ENCODE data around the gene SELENOO. TPM values are rescaled to one million over a fixed set of nuclear protein-coding genes. Genes with fewer than 3 reads are reported as not detected.

SELENOO gene
- total RNA-seq, 1 experiment from 2014 or later: 19.0 TPM

GRCh38 chr22:50232481-50233151 is 31.8 kb downstream of the SELENOO start:
- H3K4ac ChIP-seq (ENCODE audit: low read depth, low read length): no peak overlapping the region
- peaks cover 6% of the 10 kb centered on the region for H4K20me1 ChIP-seq (ENCODE audit: control insufficient read depth, insufficient read depth, insufficient read length)
- Mint-ChIP-seq H3K36me3 (ENCODE audit: insufficient read depth in 1 of 3, low read depth in 3 of 3) (peaks cover 17 to 38% (median 26%) of the 10 kb centered on the region in 3 experiments; a peak in 6 of 7 replicates), H3K9me3 (peaks cover 8 to 10% of the 10 kb centered on the region in 2 experiments; a peak in 4 of 5 replicates), H3K27me3 (ENCODE audit: low read depth) (no peaks in the 10 kb centered on the region), H3K27ac (peak overlapping the region in 1 of 3 experiments; percentile 53; a peak in 1 of 7 replicates), H3K4me1 (peaks cover 6 to 8% of the 10 kb centered on the region in 2 experiments), H3K4me3 (no peak overlapping the region)
- no peak overlapping the region for H4K91ac ChIP-seq (ENCODE audit: insufficient read length, low read depth, low read length)
- TF ChIP-seq, protein P1, sequence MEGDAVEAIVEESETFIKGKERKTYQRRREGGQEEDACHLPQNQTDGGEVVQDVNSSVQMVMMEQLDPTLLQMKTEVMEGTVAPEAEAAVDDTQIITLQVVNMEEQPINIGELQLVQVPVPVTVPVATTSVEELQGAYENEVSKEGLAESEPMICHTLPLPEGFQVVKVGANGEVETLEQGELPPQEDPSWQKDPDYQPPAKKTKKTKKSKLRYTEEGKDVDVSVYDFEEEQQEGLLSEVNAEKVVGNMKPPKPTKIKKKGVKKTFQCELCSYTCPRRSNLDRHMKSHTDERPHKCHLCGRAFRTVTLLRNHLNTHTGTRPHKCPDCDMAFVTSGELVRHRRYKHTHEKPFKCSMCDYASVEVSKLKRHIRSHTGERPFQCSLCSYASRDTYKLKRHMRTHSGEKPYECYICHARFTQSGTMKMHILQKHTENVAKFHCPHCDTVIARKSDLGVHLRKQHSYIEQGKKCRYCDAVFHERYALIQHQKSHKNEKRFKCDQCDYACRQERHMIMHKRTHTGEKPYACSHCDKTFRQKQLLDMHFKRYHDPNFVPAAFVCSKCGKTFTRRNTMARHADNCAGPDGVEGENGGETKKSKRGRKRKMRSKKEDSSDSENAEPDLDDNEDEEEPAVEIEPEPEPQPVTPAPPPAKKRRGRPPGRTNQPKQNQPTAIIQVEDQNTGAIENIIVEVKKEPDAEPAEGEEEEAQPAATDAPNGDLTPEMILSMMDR (conservative IDR thresholded peaks at IDR 0.05): no peak
- no peaks in the 10 kb centered on the region for H3K23me2 ChIP-seq (ENCODE audit: insufficient read length, low read depth, low read length, poor library complexity, severe bottlenecking)
- no peak overlapping the region for H4K8ac ChIP-seq (replicated peaks; ENCODE audit: insufficient read length, low read depth, low read length)
- no peak overlapping the region for H2BK12ac ChIP-seq (ENCODE audit: insufficient read length, low read depth, low read length)
- H2BK20ac ChIP-seq (ENCODE audit: low read depth, low read length, poor library complexity, severe bottlenecking): no peak overlapping the region
- WGBS (ENCODE audit: extremely low coverage, insufficient read length, low lambda C conversion rate): no CpG with 5 or more reads among the region's 20 CpGs
- no peak overlapping the region for H2BK120ac ChIP-seq (ENCODE audit: low read depth, low read length, poor library complexity, severe bottlenecking)
- H3K4me2 ChIP-seq (ENCODE audit: insufficient read depth, insufficient read length, low read length): no peak overlapping the region
- H2AK5ac ChIP-seq (ENCODE audit: insufficient read length, low read length): no peak overlapping the region
- no peak overlapping the region for H3T11ph ChIP-seq (ENCODE audit: low read length)
- H3K9me3 ChIP-seq (ENCODE audit: control insufficient read depth, low read depth, low read length): no peaks in the 10 kb centered on the region
- no peak overlapping the region for H2AFZ ChIP-seq (ENCODE audit: low read length)
- H3K18ac ChIP-seq (ENCODE audit: insufficient read length, low read depth, low read length): no peak overlapping the region
- no peak overlapping the region for H2BK15ac ChIP-seq (ENCODE audit: low read depth, low read length)
- H2BK5ac ChIP-seq (ENCODE audit: insufficient read length, low read length): no peak overlapping the region
- no peak overlapping the region for H3K14ac ChIP-seq (ENCODE audit: insufficient read depth, low read length)
- no peaks in the 10 kb centered on the region for H3K79me1 ChIP-seq (ENCODE audit: insufficient read depth, low read depth, low read length, poor library complexity, severe bottlenecking)
- no peak overlapping the region for H3K27ac ChIP-seq (ENCODE audit: insufficient read length, low read depth, low read length)
- no peaks in the 10 kb centered on the region for H3K4me1 ChIP-seq (ENCODE audit: insufficient read depth, low read length)
- no peak overlapping the region for H4K5ac ChIP-seq (ENCODE audit: insufficient read length, low read depth, low read length)
- no peaks in the 10 kb centered on the region; the same call in 1 of the 2 replicates for H3K79me2 ChIP-seq (ENCODE audit: insufficient read depth, low read length)
- DNase-seq: no peak
- H3K56ac ChIP-seq (ENCODE audit: insufficient read length, low read depth, low read length): no peak overlapping the region
- H3K23ac ChIP-seq (ENCODE audit: insufficient read length, low read depth, low read length): no peak overlapping the region
- no peak overlapping the region for H3K9ac ChIP-seq (ENCODE audit: extremely low read depth, insufficient read length, low read length)
- no peaks in the 10 kb centered on the region for H3K27me3 ChIP-seq (ENCODE audit: insufficient read depth, low read length)

Measured in H9 (cell line).